Cardiac muscle cell (in vitro differentiated cells and primary cell): ENCODE data around the gene MXD1. TPM values are rescaled to one million over a fixed set of nuclear protein-coding genes. Genes with fewer than 3 reads are reported as not detected.
"Not testable (repeated sequence)": the region's sequence is repeated elsewhere in the genome, so short reads cannot be mapped to it uniquely, and the experiment has no call there.

ENCODE experiments used
- DNase-seq, 2 donors: peaks; one replicate each; pipeline versions ENCODE4 v3.0.0 to v3.0.0-alpha.2; 2010 to 2017; ENCODE audit warnings: low read depth in 1 of 2, low spot score in 1 of 2
- H3K27ac ChIP-seq: fragments of 200-600 bp; sonication (generic); 2 replicates; pipeline ENCODE4 v1.5.1; 2016
- H3K27me3 ChIP-seq: fragments of 200-600 bp; sonication (generic); 2 replicates; pipeline ENCODE4 v1.6.0; 2016; ENCODE audit warnings: control low read depth
- H3K36me3 ChIP-seq: fragments of 200-600 bp; sonication (generic); 2 replicates; pipeline ENCODE4 v1.5.1; 2016; ENCODE audit warnings: control low read depth
- H3K4me1 ChIP-seq: fragments of 200-600 bp; sonication (generic); 2 replicates; pipeline ENCODE4 v1.8.1; 2017; ENCODE audit warnings: low read depth, mild to moderate bottlenecking, mixed run types
- H3K4me3 ChIP-seq: fragments of 200-600 bp; sonication (generic); 2 replicates; pipeline ENCODE4 v1.5.1; 2016; ENCODE audit warnings: mild to moderate bottlenecking
- H3K9me3 ChIP-seq: fragments of 200-600 bp; sonication (generic); 2 replicates; pipeline ENCODE4 v1.5.1; 2017; ENCODE audit warnings: low read depth, mild to moderate bottlenecking, control low read depth
- polyA plus RNA-seq: library from polyadenylated mRNA; unstranded; fragments of >200 nt; fragmentation: Nextera tagmentation; extraction: Ambion mirVana; gene quantifications from 2 replicates; pipeline ENCODE4 v1.2.1, GENCODE V29; 2016
- total RNA-seq: library from RNA; depleted of rRNA; stranded (reverse); fragments of >200 nt; gene quantifications from 2 replicates; pipeline ENCODE4 v1.2.3, GENCODE V29; 2016
- TF ChIP-seq, protein P1 (sequence below): IDR thresholded peaks from 2 replicates; pipeline ENCODE4 v1.5.1; 2012; ENCODE audit warnings: low read depth, mild to moderate bottlenecking, low read length

The MXD1 gene
- total and polyA plus RNA-seq, 2 experiments from 2014 or later = 3.6 to 6.5 TPM

DNA sequence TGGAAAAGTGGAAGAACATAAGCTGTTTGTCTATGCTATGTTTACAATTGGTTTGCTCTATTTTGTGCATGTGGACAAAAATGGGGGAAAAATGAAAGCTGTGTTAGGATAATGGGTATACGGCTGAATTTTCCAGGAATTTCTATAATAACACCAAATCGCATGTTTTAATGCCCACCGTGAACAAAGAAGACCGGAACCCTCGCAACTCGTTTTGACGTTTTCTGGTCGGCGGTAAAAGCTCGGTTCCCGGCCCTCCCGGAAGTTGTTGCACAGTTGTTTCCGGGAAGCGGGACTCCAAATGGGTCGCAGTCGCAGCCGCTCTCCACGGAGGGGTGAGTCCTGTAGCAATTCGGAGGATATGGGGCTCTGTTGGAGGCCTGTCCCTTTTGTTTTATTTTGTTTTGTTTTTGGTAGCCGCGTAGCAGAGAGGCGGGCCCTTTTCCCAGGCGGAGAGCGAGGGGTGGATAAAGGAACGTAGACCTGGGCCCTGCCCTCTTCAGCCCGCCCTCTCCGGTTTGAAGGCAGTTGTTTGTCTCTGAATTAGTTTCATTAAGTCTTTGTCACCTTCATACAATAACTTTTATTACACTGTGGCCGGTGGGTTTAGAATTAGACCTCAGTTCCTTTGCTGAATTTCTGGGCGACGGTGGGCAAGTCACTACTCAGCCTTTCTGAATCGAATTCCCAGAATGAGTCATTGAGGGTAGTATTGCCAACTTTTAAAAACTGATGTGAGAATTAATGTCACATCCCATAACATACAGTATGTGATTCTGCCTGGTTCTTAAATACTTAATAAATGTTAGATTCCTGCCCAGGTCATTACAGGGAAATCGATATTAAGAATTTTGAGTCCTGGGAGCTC lies 21.0 kb upstream of the MXD1 start, which contains the start of gene SNRNP27:
TSS of gene SNRNP27 (plus strand) at position 273 of the 868 bp plus-strand sequence. CDS start at position 302, 29 bp downstream.
- peaks cover 21% of the 10 kb centered on the region for H3K36me3 ChIP-seq
- peak within 1 kb of the TSS; percentile 82 for H3K4me3 ChIP-seq
- peak; percentile 79 to 88 for DNase-seq
- H3K4me1 ChIP-seq = peaks cover 6% of the 10 kb centered on the region
- H3K9me3 ChIP-seq = no peaks in the 10 kb centered on the region
- H3K27me3 ChIP-seq = no peaks in the 10 kb centered on the region
- TF ChIP-seq, protein P1, sequence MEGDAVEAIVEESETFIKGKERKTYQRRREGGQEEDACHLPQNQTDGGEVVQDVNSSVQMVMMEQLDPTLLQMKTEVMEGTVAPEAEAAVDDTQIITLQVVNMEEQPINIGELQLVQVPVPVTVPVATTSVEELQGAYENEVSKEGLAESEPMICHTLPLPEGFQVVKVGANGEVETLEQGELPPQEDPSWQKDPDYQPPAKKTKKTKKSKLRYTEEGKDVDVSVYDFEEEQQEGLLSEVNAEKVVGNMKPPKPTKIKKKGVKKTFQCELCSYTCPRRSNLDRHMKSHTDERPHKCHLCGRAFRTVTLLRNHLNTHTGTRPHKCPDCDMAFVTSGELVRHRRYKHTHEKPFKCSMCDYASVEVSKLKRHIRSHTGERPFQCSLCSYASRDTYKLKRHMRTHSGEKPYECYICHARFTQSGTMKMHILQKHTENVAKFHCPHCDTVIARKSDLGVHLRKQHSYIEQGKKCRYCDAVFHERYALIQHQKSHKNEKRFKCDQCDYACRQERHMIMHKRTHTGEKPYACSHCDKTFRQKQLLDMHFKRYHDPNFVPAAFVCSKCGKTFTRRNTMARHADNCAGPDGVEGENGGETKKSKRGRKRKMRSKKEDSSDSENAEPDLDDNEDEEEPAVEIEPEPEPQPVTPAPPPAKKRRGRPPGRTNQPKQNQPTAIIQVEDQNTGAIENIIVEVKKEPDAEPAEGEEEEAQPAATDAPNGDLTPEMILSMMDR = no peak
- peak within 1 kb of the TSS; percentile 60 for H3K27ac ChIP-seq

DNA sequence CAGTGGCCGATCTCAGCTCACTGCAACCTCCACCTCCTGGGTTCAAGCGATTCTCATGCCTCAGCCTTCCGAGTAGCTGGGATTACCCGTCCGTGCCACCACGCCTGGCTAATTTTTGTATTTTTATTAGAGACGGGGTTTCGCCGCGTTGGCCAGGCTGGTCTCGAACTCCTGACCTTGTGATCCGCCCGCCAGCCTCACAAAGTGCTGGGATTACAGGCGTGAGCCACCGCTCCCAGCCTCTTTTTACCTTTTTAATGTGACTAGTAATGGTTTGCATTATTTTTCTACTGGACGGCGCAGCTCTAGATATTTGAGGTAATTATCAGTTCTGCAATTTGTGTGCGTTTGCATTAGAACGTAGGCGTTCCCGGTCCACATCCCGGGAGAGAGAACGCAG lies 20.2 kb upstream of the MXD1 start:
- H3K27me3 ChIP-seq, H3K4me1 ChIP-seq, DNase-seq, H3K9me3 ChIP-seq, H3K27ac ChIP-seq: not testable (repeated sequence)
- Histone ChIP-seq H3K4me3 (peak overlapping the region; percentile 82), H3K36me3 (peaks cover 22% of the 10 kb centered on the region)

DNA sequence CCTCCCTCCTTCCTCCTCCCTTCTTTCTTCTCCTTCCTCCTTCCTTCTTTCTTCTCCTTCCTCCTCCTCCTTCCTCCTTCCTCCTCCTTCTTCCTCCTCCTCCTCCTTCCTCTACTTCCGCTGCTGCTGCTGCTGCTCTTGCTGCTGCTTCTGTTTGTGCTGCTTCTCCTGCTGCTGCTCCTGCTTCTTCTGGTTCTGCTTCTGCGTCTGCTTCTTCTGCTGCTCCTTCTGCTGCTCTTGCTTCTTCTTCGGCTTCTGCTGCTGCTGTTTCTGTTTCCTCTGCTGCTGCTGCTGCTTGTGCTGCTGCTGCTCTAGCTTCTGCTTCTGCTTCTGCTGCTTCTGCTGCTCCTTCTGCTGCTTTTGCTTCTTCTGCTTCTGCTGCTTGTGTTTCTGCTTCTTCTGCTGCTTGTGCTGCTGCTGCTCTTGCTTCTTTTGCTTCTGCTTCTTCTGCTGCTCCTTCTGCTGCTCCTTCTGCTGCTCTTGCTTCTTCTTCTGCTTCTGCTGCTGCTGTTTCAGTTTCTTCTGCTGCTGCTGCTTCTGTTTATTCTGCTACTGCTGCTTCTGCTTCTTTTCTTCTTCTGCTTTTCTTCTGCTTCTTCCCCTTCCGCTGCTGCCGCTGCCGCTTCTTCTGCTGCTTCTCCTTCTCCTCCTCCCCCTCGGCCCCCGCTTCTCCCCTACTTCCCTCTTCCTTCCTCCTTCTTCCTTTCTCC lies 12.5 kb upstream of the MXD1 start:
- peaks cover 54% of the 10 kb centered on the region for H3K36me3 ChIP-seq
- TF ChIP-seq, protein P1 = no peak
- no peaks in the 10 kb centered on the region for H3K9me3 ChIP-seq
- no peaks in the 10 kb centered on the region for H3K27me3 ChIP-seq
- H3K27ac ChIP-seq = no peak overlapping the region
- H3K4me3 ChIP-seq = no peak overlapping the region
- no peaks in the 10 kb centered on the region for H3K4me1 ChIP-seq
- DNase-seq = no peak

DNA sequence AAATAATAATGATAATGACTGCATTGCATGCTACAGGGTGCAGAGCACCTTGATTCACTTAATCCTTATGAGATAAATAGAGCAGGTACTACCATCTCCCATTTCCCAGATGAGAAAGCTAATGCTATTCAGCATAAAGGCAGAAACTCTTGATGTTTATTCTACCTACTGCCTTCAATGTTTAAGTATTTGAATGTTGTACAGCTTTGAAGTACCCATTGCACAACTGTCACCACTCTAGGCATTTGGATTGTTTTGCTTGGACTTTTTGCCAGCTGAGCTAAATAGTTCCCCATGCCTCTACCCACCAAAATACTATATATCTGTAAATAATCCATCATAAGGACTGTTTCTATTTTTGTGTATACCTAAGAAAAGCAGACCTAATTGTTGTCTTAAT lies 7.7 kb upstream of the MXD1 start:
- TF ChIP-seq, protein P1 = no peak
- DNase-seq = no peak
- no peaks in the 10 kb centered on the region for H3K4me1 ChIP-seq
- H3K27ac ChIP-seq = no peak overlapping the region
- H3K36me3 ChIP-seq = peaks cover 31% of the 10 kb centered on the region
- H3K9me3 ChIP-seq = no peaks in the 10 kb centered on the region
- no peak overlapping the region for H3K4me3 ChIP-seq
- no peaks in the 10 kb centered on the region for H3K27me3 ChIP-seq

DNA sequence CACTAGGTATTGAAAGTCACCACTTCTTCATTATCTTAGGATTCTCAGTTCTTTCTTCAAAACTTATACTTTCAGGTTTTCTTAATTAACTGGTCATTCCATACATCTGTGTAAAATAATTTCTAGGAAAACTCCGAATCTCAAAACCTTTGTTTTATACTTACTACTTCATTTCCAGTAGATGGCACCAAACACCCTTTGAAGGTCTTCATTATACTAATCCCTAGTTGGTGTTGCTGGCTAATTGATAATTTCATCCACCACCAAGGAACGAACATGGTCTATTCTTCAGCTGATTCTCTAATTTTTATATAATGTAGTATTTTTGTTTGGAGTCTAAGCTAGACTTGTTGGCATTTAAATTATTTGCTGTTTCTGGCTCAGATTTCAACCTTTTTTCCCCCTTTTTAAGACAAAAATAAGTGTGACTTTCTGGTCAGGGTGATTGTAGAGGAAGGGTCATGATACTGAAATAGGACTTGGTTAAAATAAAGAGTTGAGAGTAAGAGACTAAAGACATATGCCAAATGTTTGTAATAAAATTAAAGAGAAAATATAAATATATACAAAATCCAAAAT lies 2.8 kb upstream of the MXD1 start:
- no peak overlapping the region for H3K4me3 ChIP-seq
- TF ChIP-seq, protein P1 = peak; percentile 45
- H3K4me1 ChIP-seq = peaks cover 5% of the 10 kb centered on the region
- no peak overlapping the region for H3K27ac ChIP-seq
- no peaks in the 10 kb centered on the region for H3K27me3 ChIP-seq
- peaks cover 4% of the 10 kb centered on the region for H3K36me3 ChIP-seq
- DNase-seq = peak; percentile 59 to 75
- H3K9me3 ChIP-seq = no peaks in the 10 kb centered on the region
